Kidney (tissue), 14 donors: ENCODE data around the gene UBTF. TPM values are rescaled to one million over a fixed set of nuclear protein-coding genes. Genes with fewer than 3 reads are reported as not detected.

Experiments
- DNase-seq, 5 donors: peaks; one replicate each; pipeline ENCODE4 v3.0.0-alpha.2; 2013 to 2020
- FAIRE-seq: peaks from 2 replicates; lab custom pipeline; 2012; peaks lifted over from hg19 to GRCh38; lab: Jason Lieb, UNC
- H3K27ac ChIP-seq, 2 donors: one replicate each; pipeline ENCODE4 v1.7.0; 2013; ENCODE audit warnings: low read depth in 2 of 2, low read length in 2 of 2, inconsistent platforms in 1 of 2
- H3K27me3 ChIP-seq: one replicate; pipeline ENCODE4 v1.7.1; 2013; ENCODE audit warnings: low read length, inconsistent platforms; ENCODE audit not compliant: control insufficient read depth, insufficient read depth
- H3K36me3 ChIP-seq, 3 donors: one replicate each; pipeline versions ENCODE4 v1.7.0 to v1.7.1; 2013; ENCODE audit warnings: low read length in 3 of 3, control low read depth in 1 of 3, inconsistent platforms in 1 of 3; ENCODE audit not compliant: insufficient read depth in 3 of 3, control insufficient read depth in 2 of 3
- H3K4me1 ChIP-seq, 3 donors: one replicate each; pipeline versions ENCODE4 v1.7.0 to v1.7.1; 2013; ENCODE audit warnings: low read length in 3 of 3, inconsistent platforms in 1 of 3, low read depth in 1 of 3; ENCODE audit not compliant: control insufficient read depth in 2 of 3, insufficient read depth in 2 of 3
- H3K4me3 ChIP-seq, 3 donors: one replicate each; pipeline versions ENCODE4 v1.7.0 to v1.8.1; 2013; ENCODE audit warnings: low read length in 3 of 3, control low read depth in 1 of 3, inconsistent platforms in 1 of 3
- H3K9ac ChIP-seq, 3 donors: one replicate each; pipeline versions ENCODE4 v1.7.0 to v1.7.1; 2013; ENCODE audit warnings: low read length in 3 of 3, control low read depth in 1 of 3, inconsistent platforms in 1 of 3
- H3K9me3 ChIP-seq, 3 donors: one replicate each; pipeline versions ENCODE4 v1.7.0 to v1.7.1; 2013; ENCODE audit warnings: low read length in 3 of 3, control low read depth in 1 of 3, inconsistent platforms in 1 of 3; ENCODE audit not compliant: control insufficient read depth in 2 of 3, insufficient read depth in 1 of 3
- CTCF ChIP-seq: IDR thresholded peaks from 3 replicates; pipeline ENCODE4 v1.5.1; 2012; ENCODE audit warnings: mild to moderate bottlenecking, moderate library complexity, borderline replicate concordance; ENCODE audit not compliant: insufficient read depth; ENCODE audit errors: extremely low read depth
- intact Hi-C: fragments of 100-400 bp; cut with DNase I; formaldehyde crosslinking; loops from one replicate; pipeline ENCODE4 v1.11.1; 2022
- polyA plus RNA-seq: library from polyadenylated mRNA; stranded (reverse); fragments of 350-450 nt; fragmentation: Illumina TruSeq; extraction: RNeasy Lipid Tissue Mini Kit (QIAGEN cat#74804); gene quantifications from one replicate; pipeline ENCODE4 v1.2.3, GENCODE V29; 2014; ENCODE audit warnings: low read depth, low replicate concordance; ENCODE audit not compliant: insufficient read depth
- total RNA-seq: library from RNA; stranded (reverse); fragmentation: NEBNext Ultra II Directional; extraction: Animal tissue kit (Norgen Biotek cat#: 25700); gene quantifications from one replicate; pipeline ENCODE4 v1.2.1, GENCODE V29; 2021
- donor health status: control.
- donor health status: control.
- donor health status: control.
- donor health status: control.
- donor health status: control.
- donor health status: DM: yes; HTN: yes; CAD: no.
- donor health status: Normal renal cell carcinoma (clear cell type).

The UBTF gene
- total and polyA plus RNA-seq, 2 donors from 2014 or later = 46.1 to 98.8 TPM

- DNase-seq = peak in 3 of 5 donors; percentile 22 to 77 (median 69)
- intact Hi-C loops = no loop called here
- Histone ChIP-seq H3K9me3 (no peaks in the 10 kb centered on the region), H3K4me3 (peak overlapping the region; percentile 54 to 67 (median 61)), H3K27me3 (no peaks in the 10 kb centered on the region), H3K27ac (peak overlapping the region; percentile 84 to 95), H3K4me1 (peaks cover 0 to 12% (median 11%) of the 10 kb centered on the region in 3 donors), H3K9ac (peak overlapping the region; percentile 35 to 87 (median 72)), H3K36me3 (peaks cover 7 to 30% (median 15%) of the 10 kb centered on the region in 3 donors)
- no peak for FAIRE-seq
- TF ChIP-seq CTCF = peak; percentile 19
These were observed 21.3 kb downstream of the UBTF start for GRCh38 chr17:44197980-44198720.

- no peak overlapping the region for H3K4me3 ChIP-seq
- H3K27me3 ChIP-seq = no peaks in the 10 kb centered on the region
- TF ChIP-seq CTCF = no peak
- peaks cover 7 to 30% (median 15%) of the 10 kb centered on the region in 3 donors for H3K36me3 ChIP-seq
- FAIRE-seq (no peak), DNase-seq (peak in 1 of 5 donors; percentile 74)
- H3K9me3 ChIP-seq = no peaks in the 10 kb centered on the region
- intact Hi-C loops = no loop called here
- no peak overlapping the region for H3K27ac ChIP-seq
- peaks cover 0 to 12% (median 11%) of the 10 kb centered on the region in 3 donors for H3K4me1 ChIP-seq
- H3K9ac ChIP-seq = no peak overlapping the region
These were observed 22.4 kb downstream of the UBTF start for GRCh38 chr17:44197107-44197506.

GRCh38 chr17:44193326-44194084, 26.0 kb downstream of the UBTF start:
- H3K36me3 ChIP-seq = peaks cover 7 to 36% (median 23%) of the 10 kb centered on the region in 3 donors
- no peaks in the 10 kb centered on the region for H3K9me3 ChIP-seq
- H3K27me3 ChIP-seq = no peaks in the 10 kb centered on the region
- peaks cover 0 to 8% (median 8%) of the 10 kb centered on the region in 3 donors for H3K4me1 ChIP-seq
- FAIRE-seq (no peak), DNase-seq (no peak)
- no peak for TF ChIP-seq CTCF
- no peak overlapping the region for H3K27ac ChIP-seq
- no peak overlapping the region for H3K4me3 ChIP-seq
- no peak overlapping the region for H3K9ac ChIP-seq
- intact Hi-C loops = no loop called here
